Upper lobe of left lung (tissue), 4 donors: ENCODE data around the gene ODAPH.

ENCODE experiments used
- CTCF ChIP-seq, 6 experiments: fragments of 450-650 bp in 4 of 6; fragments of 200-600 bp in 2 of 6; sonication (generic) in 2 of 6; IDR thresholded peaks; one replicate each; pipeline ENCODE4 v1.5.1; 2016 to 2019; ENCODE audit warnings: antibody characterized with exemption in 6 of 6
- EP300 ChIP-seq, 4 donors: sonication (generic); formaldehyde crosslinking; IDR thresholded peaks; one replicate each; pipeline ENCODE4 v1.5.1; 2017; ENCODE audit warnings: antibody characterized with exemption in 4 of 4, control low read depth in 2 of 4
- POLR2A ChIP-seq, 4 donors: fragments of 450-650 bp; IDR thresholded peaks; one replicate each; pipeline ENCODE4 v1.5.1; 2016 to 2017; ENCODE audit warnings: antibody characterized with exemption in 4 of 4, mild to moderate bottlenecking in 2 of 4
- POLR2AphosphoS5 ChIP-seq, 2 donors: sonication (generic); formaldehyde crosslinking; IDR thresholded peaks; one replicate each; pipeline ENCODE4 v1.5.1; 2017; ENCODE audit warnings: antibody characterized with exemption in 2 of 2

GRCh38 chr4:75605928-75606327, 50.1 kb downstream of the ODAPH start:
- no peak for TF ChIP-seq POLR2AphosphoS5 (IDR thresholded peaks at IDR 0.05)
- no peak for TF ChIP-seq POLR2A (IDR thresholded peaks at IDR 0.05)
- no peak for TF ChIP-seq CTCF (IDR thresholded peaks at IDR 0.05)
- TF ChIP-seq EP300 (IDR thresholded peaks at IDR 0.05) = no peak
